Fibroblast of peridontal ligament (primary cell): ENCODE results near the gene IGSF3.
"Not testable (repeated sequence)": the region's sequence is repeated elsewhere in the genome, so short reads cannot be mapped to it uniquely, and the experiment has no call there.

Source experiments
- DNase-seq: peaks from one replicate; pipeline ENCODE4 v3.0.0-alpha.2; 2010; ENCODE audit errors: extremely low read depth

IGSF3 gene

DNA sequence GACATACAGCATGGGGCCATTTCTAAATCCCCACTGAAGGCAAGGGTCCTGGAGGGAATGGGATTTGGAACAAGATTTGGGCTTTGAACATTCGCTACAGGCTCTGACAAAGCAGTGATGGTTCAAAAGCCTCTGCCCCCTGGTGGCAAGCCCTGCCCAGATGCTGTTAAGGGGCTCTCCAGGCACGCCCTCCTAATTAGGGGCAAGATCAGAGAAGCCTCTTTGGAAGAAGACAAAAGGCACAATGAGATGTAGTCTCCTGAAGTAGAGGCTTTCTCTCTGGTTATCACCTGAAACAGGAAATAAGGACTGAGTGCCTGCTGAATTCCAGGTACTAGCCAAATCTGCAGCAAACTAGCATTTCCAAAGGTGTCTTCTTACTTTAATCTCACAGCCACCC, 37.5 kb downstream of the IGSF3 start:
- DNase-seq, result not testable (repeated sequence)

DNA sequence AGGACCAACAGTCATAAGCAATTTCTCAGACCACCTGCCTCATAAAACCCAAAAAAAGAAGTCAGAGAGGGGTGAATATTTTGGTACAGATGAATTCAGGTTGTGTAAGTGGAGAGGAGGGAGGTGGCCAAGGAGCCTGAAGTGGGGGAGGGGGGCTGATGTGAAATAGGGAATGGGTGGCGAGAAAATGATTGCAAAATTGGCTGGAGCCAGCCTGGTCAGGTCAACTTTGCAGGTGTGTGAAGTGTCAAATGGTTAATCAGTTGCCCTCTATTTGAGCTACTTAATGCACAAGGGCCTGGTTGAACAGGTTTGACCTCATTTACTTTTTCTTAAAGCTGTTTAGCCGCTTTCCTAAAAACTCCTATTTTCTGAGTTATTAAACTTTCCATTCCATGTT, 38.1 kb downstream of the IGSF3 start:
- not testable (repeated sequence) for DNase-seq

DNA sequence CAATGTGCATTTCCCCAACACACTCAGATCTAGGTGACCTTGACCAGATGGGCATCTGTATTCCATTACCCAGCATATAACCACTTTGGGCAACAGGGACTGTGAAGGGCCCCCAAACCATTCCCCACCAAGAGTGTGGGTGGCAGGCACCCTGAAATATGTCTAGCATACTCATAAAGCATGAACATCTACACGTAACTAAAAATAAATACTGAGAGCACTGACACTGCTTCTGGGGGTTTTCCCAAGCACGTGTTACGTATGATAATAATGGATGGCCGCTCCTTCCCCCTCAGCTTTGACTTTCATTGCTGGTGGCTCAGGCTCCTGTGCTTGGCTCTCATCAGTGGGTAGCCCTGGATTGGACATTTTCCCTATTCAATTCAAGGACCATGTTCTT, 39.1 kb downstream of the IGSF3 start:
- no peak for DNase-seq

DNA sequence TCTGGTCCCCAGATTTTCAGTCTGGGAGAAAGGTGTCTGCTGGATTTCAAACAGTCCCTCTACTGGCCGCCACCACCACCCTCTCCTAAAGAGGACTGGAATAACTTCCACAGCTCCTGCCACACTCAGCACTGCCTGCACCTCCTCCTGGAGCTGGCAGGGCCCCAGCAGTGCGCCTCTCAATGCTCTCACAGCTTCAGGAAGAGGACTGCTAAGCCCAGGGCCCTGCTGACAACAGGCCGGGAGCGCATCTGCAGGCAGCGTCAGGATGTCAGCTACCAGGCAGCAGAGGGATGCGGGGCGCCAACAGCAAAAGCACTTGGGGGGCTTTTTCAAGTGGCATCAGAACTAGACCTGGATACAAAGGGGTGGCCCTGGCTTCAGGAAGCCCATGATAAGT, 40.2 kb downstream of the IGSF3 start:
- not testable (repeated sequence) for DNase-seq

DNA sequence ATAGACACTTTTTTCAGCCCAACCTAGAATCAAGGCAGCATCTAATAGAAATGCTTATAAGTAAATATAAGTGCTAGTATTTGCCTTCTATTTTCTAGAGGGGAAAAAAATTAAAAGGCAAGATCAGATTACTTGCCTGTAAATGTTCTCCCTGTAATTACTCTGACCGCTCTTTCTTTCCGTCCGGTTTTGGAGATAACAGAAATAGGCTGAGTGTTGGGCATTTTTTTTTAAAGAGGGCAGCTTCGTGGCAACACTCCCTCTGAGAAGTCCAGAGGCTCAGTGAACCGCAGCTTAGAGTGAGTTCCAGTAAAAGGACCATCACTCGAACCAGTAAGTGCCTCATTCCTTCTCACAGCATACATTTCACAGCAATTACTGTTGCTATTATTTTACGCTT, 40.6 kb downstream of the IGSF3 start:
- DNase-seq, result not testable (repeated sequence)

DNA sequence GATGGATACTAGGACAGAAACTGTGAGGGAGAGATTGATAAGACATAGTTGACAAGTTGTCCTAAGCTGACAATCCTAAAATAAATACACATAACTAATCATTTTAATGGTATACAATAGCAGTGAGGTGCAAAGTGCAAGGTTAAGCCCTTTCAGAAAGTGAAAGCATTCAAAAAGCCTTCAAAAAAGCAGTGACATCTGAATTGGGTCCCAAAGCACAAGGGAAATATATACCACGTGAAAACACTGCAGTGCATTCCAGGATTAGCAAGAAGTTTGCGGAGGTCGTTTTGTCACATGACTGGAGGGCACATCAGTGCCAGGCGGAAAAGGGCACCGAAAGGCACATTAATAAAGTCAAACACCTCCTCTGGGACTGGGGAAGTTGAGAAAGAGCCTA, 42.4 kb downstream of the IGSF3 start:
- not testable (repeated sequence) for DNase-seq

DNA sequence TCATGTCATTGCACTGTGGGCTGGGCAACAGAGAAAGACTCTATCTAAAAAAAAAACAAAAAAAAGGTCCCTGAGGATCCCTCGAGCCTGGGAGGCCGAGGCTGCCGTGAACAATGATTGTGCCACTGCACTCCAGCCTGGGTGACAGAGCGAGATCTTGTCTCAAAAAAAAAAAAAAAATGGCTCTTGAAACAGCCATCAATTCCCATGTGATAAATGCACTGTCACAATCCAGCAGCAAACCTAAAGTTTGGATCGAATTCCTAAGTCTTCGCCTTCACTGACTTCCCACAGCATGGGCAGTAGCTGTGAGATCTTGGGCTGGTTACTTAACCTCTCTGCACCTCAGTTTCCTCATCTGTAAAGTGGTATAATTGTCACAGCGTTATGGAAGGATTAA, 43.5 kb downstream of the IGSF3 start:
- DNase-seq, result no peak

DNA sequence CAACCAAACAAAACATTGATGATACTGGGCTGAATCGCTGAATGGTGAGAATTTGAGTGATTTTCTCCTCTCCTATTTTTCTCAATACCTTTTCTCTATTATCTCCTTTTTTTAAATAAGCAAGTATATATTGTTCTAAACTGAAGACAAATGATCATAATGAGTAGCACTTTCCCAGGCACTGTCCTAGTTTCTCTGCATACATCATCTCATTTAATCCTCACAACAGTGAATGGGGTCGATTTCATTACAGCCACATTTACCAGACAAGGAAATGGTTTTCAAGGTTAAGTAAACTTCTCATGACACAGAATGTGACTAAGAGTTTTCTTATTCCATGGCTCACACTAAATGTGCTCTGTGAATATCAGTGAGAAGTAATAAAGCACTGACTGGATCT, 45.0 kb downstream of the IGSF3 start:
- not testable (repeated sequence) for DNase-seq

DNA sequence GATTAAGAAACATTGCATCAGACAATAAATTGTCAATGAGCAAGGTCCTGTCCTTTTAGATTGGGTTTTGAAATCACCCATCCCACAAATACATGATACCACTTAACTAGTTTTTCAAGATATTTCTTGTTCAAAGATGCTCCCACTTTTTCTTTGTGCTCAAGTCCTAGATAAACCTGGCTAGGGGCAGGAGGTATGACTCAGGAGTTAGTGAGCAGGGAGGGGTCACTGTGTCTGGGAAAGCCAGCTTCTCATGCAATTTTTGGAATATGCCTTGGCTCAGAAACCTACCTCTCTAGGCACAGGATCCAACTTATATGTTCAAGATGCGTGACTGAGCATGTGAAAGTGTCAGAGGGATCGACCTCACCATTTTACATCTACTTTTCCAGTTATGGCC, 45.8 kb downstream of the IGSF3 start:
- not testable (repeated sequence) for DNase-seq

DNA sequence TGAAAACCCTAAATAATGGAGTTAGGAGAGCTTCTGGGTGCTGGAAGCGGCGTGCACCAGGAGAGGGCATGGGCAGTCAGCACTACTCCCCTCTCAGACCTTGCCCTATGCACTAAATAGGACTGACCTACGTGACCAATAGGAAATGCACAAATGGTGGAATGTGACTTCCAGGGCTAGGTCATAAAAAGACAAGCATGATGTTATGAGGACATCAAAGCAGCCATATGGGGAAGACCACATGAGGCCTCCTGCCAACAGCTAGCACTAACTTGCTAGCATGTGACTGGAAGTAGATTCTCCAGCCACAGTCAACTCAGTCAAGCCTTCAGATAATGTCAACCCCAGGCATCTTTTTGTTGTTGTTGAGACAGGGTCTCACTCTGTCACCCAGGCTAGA, 47.1 kb downstream of the IGSF3 start:
- DNase-seq, result not testable (repeated sequence)

DNA sequence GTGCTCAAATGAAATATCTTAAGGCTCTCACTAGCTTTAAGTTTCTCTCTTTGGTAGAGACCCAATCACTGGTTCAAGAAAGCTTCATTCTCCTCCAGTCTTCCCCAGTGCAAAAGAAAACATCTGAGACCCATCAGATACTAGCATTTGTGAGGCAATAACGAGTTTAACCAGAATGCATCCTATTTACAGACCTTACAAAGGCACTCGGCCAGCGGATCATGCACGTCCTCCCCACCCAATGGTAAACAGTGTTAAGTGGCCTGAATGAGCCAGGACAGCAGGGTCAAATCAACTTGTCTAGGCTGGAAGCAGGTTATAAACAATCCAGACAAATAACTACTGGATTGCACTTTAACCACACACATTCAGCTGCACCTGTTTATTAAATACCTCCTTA, 48.4 kb downstream of the IGSF3 start:
- not testable (repeated sequence) for DNase-seq

DNA sequence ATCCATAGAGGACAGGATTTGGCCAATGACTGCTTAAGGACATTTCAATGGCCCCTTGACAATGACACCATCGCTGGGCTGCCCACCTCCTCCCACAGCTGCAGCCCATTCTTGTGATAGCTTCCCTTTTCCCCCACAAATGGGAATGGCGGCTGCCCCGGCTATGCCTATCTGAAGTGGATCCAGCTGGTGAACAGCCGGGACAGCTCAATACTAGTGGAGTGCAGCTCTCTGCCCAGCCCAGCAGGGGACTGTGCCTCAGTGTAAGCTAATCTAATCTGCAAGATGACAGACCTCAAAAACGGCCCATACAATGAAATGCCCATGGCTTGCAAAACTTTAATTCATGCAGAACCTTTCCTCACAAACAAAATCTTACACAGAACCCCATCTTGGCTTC, 49.7 kb downstream of the IGSF3 start:
- DNase-seq, result not testable (repeated sequence)

DNA sequence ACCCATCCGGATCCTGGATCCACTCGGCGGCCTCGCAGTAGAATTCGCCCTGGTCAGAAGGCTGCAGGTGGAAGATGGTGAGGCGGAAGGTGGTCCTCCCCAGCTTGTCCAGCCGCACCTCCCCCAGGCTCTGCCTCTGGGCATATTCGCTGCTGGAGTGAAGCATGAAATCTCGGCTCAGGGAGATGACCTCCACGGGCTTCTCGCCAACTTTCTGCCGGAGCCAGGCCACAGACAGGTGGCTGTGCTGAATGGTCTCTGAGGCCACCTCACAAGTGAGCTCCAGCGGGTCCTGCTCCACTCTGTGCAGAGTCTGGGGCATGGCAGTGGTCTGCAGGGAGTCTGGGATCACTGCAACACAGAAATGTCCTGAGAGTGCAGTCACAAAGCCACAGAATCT, 53.7 kb downstream of the IGSF3 start:
- not testable (repeated sequence) for DNase-seq

DNA sequence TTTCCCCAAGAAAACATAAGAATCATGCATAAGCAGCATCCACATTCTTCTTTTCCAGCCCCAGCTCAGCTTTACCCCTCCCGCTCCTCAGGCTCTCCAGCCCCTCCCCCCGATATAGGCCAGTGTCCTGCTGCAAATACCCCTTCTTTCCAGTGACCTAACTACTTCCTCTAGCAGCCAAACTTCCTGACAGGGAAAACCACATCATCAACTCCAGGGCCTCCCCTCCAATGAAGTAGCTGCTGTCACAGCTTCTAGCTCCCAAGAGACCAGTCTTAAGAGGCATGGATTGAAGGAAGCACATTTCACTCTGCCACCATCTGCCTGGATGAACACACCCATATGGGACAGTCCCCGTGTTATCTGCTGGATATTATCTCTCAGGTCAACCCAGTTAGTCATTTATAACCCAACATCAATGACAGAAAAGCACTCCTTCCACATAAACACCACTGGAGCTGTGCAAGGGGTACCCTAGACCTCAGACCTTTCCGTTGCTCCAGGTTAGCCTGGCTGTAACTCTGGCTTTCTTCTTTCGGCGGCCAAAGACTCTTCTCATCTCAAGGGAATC, 57.6 kb downstream of the IGSF3 start:
- DNase-seq, result not testable (repeated sequence)

DNA sequence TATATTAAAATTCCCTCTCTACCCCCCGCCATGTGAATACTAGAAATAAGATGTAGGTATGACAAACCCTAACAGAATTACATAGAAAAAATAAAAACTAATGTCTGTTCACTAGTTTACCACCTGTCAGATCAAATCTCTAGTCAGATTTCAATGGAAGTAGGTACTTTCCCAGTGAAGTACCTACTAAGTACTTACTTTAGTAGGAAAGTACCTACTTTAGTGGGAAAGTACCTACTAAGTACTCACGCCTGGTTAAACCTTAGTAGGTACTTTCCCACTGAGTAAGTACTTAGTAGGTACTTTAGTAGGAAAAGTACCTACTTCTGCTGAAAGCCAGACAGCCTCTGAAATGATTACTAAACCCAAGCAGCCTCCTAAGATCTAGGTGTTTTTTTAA, 58.7 kb downstream of the IGSF3 start:
- DNase-seq, result not testable (repeated sequence)

DNA sequence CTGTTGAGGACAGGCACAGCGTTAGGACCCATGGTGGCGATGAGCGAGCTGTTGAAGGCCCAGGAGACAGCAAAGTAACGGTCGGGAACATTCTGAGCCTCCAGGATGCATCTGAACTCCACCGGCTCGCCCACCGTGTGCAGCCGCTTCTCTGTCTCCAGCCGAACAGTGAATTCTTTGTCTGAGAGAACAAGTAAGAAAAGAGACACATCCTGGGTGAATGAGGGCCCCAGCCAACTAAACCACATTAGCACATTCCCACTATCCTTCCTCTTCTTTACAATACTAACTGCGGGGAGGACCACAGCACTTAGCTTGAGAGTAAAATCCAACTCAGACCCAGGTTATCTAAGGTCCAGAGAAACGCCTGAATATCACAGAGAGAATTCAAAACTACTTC, 59.4 kb downstream of the IGSF3 start:
- DNase-seq, result not testable (repeated sequence)

DNA sequence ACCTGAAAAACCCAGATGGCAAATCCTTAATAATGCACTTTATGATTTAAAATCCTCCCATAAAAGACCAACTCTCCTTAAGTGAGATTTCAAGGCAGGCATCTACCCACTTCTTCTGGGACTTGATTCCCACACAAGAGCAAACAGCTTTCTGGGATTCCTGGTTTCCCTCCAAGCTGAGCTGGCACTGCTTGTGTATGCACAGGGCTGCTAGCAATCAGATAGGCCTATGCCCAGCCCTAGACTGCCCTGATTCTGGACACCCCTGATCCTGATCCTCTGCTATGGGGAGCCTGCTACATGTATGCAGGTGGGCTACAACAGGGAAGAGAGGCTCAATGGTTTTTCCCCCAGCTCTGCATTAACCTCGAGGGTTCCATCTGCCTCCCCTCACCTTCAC, 60.1 kb downstream of the IGSF3 start:
- not testable (repeated sequence) for DNase-seq

DNA sequence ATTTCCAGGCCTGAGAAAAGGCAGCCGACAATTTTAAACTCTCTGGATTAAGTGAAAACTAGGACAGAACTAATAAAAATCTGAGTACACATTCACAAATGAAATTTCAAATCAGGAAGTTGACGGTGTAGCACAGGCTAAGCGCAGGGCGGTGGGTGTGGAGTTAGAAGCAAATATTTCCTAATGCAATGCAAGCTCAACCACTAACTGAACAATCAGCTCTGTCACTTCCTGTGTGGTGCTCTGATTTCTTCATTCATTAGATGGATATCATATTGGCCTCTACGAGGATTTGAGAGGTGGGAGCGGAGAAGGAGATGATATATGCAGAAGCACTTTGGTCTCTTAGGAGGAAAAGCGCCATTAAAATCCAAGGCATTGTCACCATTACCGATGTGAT, 61.5 kb downstream of the IGSF3 start:
- DNase-seq, result not testable (repeated sequence)

DNA sequence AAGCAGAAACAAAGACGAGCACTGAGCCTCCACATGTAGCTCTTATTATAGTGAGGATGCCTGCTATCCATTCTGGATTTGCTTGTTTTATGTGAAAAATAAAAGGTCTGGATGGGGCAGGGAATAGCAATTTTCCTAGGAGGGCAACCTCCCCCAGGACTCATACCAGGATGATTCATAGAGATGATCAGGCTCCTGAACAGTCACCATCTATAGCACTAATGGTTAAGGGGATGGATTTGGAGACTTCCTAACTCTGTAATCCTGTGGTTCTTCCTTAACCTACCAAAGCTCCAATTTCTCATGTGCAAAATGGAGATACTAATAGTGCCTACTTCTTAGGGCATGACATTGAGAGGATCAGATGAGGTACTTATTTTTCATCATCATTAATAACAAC, 62.2 kb downstream of the IGSF3 start:
- no peak for DNase-seq

DNA sequence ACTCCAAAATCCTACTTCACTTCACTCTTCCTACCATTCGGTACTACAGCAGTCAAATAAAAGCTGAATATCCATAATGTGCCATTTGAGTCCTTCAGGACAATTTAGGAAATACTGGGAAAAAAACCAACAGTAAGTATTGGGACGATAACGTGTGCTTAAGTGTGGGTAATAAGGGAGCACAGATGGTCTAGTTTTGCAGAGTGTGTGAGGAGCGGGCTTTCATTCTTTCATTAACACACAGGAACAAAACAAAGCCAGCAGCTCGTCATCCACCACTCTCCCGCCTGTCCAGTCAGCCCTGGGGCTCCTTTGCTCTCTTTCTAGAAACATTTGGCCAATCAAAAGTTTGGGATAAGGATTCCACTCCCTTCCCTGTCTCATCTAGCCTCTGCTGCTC, 63.1 kb downstream of the IGSF3 start:
- DNase-seq, result not testable (repeated sequence)

DNA sequence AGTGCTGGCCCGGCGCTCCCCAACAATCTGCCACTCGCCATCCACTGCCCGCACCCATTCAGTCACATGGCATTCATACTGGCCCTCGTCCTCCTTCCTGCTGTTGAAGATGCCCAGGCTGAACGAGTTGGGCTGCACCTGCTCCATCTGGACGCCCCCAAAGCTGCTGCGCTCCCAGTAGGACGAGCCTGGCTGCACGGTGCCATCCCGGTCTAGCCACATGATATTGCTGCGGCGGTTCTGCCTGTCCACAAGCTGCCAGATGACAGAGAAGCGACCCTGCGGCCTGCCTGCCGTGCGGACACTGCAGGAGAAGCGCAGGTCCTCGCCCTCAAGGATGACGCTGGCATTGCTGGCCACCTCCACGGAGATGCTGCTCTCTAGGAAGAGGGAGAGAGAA, 63.9 kb downstream of the IGSF3 start:
- DNase-seq, result not testable (repeated sequence)

DNA sequence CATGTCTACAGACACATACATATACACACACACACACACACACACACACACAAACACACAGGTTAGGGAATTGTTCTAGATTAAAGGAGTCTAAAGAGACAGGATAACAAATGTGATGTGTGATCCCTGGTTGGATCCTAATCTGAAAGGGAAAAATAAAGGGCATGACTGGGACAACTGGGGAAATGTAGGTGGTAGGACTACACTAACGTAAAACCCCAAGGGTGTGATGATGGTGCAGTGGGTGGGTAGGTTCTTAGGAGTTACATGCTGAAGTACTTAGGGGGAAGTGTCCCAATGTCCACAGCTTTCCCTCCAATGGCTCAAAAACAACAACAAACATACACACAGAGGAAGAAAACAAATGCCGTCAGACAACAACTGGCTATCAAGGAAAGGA, 68.2 kb downstream of the IGSF3 start:
- DNase-seq, result not testable (repeated sequence)

DNA sequence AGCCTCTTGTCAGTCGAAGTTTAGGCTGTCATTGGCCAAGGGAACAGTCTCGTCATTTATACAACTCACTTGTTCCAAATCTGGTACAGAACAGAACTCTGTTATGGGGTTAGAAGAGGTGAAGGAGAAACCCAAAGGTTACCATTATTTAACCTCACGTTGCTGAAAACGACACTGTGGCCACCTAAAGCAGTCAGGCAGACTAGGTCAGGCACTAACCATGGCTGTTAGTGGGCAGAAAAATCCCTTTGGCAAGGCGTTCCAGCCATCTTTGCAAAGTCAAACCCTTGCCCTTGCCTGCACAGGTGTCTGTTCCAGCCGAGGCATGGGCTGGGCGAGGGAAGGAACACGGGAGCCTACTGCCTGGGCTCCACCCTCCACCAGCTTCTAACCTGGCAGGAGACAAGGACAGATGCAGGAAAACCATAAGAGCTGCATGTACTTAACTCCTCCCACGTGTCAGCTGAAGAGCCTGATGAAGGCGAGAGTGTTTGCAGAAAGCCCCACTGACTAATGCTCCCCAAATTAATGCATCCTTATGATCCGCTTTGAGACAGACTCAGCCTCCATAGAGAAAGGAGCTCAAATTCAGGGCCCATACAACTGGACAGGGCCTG, 69.0 kb downstream of the IGSF3 start:
- not testable (repeated sequence) for DNase-seq

DNA sequence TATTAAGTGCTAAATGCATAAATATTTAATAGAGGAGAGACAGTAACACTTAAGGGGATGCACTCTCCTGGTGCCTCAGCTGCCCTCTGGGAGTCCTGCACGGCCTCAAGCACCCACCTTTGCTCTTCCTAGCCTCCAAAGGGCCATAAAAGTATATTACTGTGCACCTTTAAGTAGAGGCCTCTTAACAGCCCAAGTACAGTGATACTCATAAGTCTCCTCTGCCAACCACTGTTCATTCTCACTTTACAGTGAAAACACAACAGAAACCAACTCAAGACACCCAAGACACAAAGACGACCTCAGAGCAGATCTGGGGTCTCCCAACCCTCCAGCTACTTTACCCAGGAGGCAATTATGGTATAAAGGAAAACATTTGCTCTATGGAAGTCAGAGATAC, 70.1 kb downstream of the IGSF3 start:
- DNase-seq, result not testable (repeated sequence)
